ENCODE data around the gene CCNY. TPM values are rescaled to one million over a fixed set of nuclear protein-coding genes. Genes with fewer than 3 reads are reported as not detected.

Gene CCNY
- total RNA-seq, 1 experiment from 2014 or later = 62.2 TPM

DNA sequence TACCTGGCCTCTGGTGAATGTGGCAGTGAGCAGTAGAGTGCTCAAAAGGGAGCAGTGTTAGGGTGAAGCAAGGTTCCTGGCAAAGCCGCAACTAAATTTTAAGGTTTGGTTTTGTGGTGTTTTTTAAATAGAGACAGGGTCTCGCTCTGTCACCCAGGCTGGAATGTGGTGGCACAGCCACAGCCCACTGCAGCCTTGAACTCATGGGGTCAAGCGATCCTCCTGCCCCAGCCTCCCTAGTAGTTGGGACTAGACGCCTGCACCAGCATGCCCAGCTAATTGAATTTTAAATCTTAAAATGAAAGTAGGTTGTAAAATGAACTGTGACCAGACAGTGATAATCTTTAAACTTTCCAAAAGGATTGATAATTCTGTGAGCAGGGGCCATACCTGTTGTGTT is 130.4 kb downstream of the CCNY start:
- CTCF ChIA-PET = no interaction called here

More for the DNA sequence above, 130.4 kb downstream of the CCNY start:
- Histone ChIP-seq H2AFZ (ENCODE audit: low read depth, low read length, poor library complexity, severe bottlenecking) (no peak overlapping the region), H3K27me3 (ENCODE audit: insufficient read depth, low read length) (no peaks in the 10 kb centered on the region), H4K20me1 (ENCODE audit: insufficient read depth) (peaks cover 3% of the 10 kb centered on the region; the same call in 1 of the 2 replicates), H3K9ac (ENCODE audit: low read length) (no peak overlapping the region), H3K79me2 (ENCODE audit: insufficient read depth, low read length) (peaks cover 69% of the 10 kb centered on the region), H3K9me3 (ENCODE audit: control insufficient read depth in 1 of 2, insufficient read depth in 1 of 2, low read depth in 1 of 2, low read length in 2 of 2) (no peaks in the 10 kb centered on the region), H3K4me1 (ENCODE audit: control insufficient read depth in 1 of 2, insufficient read depth in 2 of 2, low read length in 2 of 2) (peaks cover 0 to under 1% of the 10 kb centered on the region in 2 experiments; a peak in 1 of 4 replicates), H3K9me2 (ENCODE audit: insufficient read depth) (no peaks in the 10 kb centered on the region), H3K4me3 (replicated peaks in 1 of 2; ENCODE audit: low read depth in 1 of 2, low read length in 2 of 2) (no peak overlapping the region), H3K4me2 (ENCODE audit: low read length) (no peak overlapping the region), H3K36me3 (ENCODE audit: control insufficient read depth in 1 of 2, insufficient read depth in 2 of 2, low read length in 2 of 2) (no peaks in the 10 kb centered on the region), H3K27ac (ENCODE audit: low read depth, low read length) (no peak overlapping the region)
- RAD21 ChIA-PET (ENCODE audit: low non-redundant PET in 1 of 2, low total read pairs in 2 of 2, uncharacterized antibody in 2 of 2, unreplicated experiment in 2 of 2) = no interaction called here
- POLR2A ChIA-PET = no interaction called here
- DNase-seq (ENCODE audit: low read depth, low spot score) (no peak), ATAC-seq (no peak)
- no TSS peak for BruUV-seq (replicated peaks)
- intact Hi-C loops (cut with micrococcal nuclease) = no loop called here
- no peak for TF ChIP-seq EGR1 (IDR thresholded peaks at IDR 0.05; ENCODE audit: low read depth)
- TF ChIP-seq CBX3 (IDR thresholded peaks at IDR 0.05; ENCODE audit: low read depth) = no peak
- TF ChIP-seq, protein P1, sequence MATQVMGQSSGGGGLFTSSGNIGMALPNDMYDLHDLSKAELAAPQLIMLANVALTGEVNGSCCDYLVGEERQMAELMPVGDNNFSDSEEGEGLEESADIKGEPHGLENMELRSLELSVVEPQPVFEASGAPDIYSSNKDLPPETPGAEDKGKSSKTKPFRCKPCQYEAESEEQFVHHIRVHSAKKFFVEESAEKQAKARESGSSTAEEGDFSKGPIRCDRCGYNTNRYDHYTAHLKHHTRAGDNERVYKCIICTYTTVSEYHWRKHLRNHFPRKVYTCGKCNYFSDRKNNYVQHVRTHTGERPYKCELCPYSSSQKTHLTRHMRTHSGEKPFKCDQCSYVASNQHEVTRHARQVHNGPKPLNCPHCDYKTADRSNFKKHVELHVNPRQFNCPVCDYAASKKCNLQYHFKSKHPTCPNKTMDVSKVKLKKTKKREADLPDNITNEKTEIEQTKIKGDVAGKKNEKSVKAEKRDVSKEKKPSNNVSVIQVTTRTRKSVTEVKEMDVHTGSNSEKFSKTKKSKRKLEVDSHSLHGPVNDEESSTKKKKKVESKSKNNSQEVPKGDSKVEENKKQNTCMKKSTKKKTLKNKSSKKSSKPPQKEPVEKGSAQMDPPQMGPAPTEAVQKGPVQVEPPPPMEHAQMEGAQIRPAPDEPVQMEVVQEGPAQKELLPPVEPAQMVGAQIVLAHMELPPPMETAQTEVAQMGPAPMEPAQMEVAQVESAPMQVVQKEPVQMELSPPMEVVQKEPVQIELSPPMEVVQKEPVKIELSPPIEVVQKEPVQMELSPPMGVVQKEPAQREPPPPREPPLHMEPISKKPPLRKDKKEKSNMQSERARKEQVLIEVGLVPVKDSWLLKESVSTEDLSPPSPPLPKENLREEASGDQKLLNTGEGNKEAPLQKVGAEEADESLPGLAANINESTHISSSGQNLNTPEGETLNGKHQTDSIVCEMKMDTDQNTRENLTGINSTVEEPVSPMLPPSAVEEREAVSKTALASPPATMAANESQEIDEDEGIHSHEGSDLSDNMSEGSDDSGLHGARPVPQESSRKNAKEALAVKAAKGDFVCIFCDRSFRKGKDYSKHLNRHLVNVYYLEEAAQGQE (IDR thresholded peaks at IDR 0.05; ENCODE audit: low read depth) = no peak
- no peak for TF ChIP-seq FOSL1 (IDR thresholded peaks at IDR 0.05; ENCODE audit: low read depth)
- TF ChIP-seq TCF7L2 (IDR thresholded peaks at IDR 0.05; ENCODE audit: borderline replicate concordance, extremely low read depth, insufficient read depth, insufficient read length) = no peak
- TF ChIP-seq, protein P2, sequence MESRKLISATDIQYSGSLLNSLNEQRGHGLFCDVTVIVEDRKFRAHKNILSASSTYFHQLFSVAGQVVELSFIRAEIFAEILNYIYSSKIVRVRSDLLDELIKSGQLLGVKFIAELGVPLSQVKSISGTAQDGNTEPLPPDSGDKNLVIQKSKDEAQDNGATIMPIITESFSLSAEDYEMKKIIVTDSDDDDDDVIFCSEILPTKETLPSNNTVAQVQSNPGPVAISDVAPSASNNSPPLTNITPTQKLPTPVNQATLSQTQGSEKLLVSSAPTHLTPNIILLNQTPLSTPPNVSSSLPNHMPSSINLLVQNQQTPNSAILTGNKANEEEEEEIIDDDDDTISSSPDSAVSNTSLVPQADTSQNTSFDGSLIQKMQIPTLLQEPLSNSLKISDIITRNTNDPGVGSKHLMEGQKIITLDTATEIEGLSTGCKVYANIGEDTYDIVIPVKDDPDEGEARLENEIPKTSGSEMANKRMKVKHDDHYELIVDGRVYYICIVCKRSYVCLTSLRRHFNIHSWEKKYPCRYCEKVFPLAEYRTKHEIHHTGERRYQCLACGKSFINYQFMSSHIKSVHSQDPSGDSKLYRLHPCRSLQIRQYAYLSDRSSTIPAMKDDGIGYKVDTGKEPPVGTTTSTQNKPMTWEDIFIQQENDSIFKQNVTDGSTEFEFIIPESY (IDR thresholded peaks at IDR 0.05; ENCODE audit: extremely low read depth, insufficient replicate concordance, low read length) = no peak
- TF ChIP-seq SP1 (IDR thresholded peaks at IDR 0.05; ENCODE audit: low read depth) = no peak
- TF ChIP-seq RAD21 (IDR thresholded peaks at IDR 0.05; ENCODE audit: low read depth) = no peak
- no peak for TF ChIP-seq SRF (IDR thresholded peaks at IDR 0.05; ENCODE audit: low read depth)
- no peak for TF ChIP-seq POLR2AphosphoS5 (IDR thresholded peaks at IDR 0.05; ENCODE audit: low read depth, low read length)
- TF ChIP-seq SIN3A (IDR thresholded peaks at IDR 0.05; ENCODE audit: low read depth) = no peak
- no peak for TF ChIP-seq ZNF274 (IDR thresholded peaks at IDR 0.05; ENCODE audit: low read depth, low read length)

Measured in HCT116 (cell line).